Activated T-cell treated with anti-CD3 and anti-CD28 coated beads, Interleukin-2, amount 50 U/mL, for 4 hours (primary cell): ENCODE measurements around the gene SLCO2B1. TPM values are rescaled to one million over a fixed set of nuclear protein-coding genes. Genes with fewer than 3 reads are reported as not detected.

Source experiments
- ATAC-seq, 2 donors: fragments of 200-7000 bp; cut with Tn5 transposase; one replicate each; pipeline ENCODE4 v1.10.0; 2021
- DNase-seq: peaks from one replicate; pipeline ENCODE4 v3.0.0-alpha.2; 2020
- H3K27me3 Mint-ChIP-seq: one replicate; pipeline ENCODE4 v1.8.0; 2021; ENCODE audit warnings: low read depth, mixed read lengths
- H3K36me3 Mint-ChIP-seq: one replicate; pipeline ENCODE4 v1.8.0; 2022; ENCODE audit warnings: mixed read lengths; ENCODE audit not compliant: insufficient read depth
- H3K4me1 Mint-ChIP-seq: one replicate; pipeline ENCODE4 v1.8.0; 2021; ENCODE audit warnings: low read depth, mixed read lengths
- H3K4me3 Mint-ChIP-seq: one replicate; pipeline ENCODE4 v1.8.0; 2021; ENCODE audit warnings: mild to moderate bottlenecking, moderate library complexity, mixed read lengths
- H3K9me3 Mint-ChIP-seq: one replicate; pipeline ENCODE4 v1.8.0; 2021; ENCODE audit warnings: mixed read lengths
- total RNA-seq, 3 donors: library from RNA; stranded (reverse); gene quantifications; one replicate each; pipeline ENCODE4 v1.2.1, GENCODE V29; 2021

The SLCO2B1 gene
- total RNA-seq, 3 donors from 2014 or later, result 0.18 to 0.30 (median 0.18) TPM

DNA sequence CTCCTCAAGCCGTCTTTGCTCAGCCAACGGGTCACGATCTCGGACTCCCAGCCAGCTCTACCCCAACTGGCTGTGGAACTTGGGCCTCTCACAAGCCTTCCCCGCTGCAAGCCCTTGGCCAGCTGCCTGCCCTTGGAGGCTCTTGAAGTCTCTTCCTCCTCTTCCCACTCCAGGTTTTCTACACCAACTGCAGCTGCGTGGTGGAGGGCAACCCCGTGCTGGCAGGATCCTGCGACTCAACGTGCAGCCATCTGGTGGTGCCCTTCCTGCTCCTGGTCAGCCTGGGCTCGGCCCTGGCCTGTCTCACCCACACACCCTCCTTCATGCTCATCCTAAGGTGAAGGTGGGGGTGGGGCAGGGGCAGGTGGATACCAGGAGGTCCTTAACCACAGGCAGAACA lies 49.1 kb downstream of the SLCO2B1 start:
- no peaks in the 10 kb centered on the region for H3K4me1 Mint-ChIP-seq
- no peaks in the 10 kb centered on the region for H3K36me3 Mint-ChIP-seq
- DNase-seq (no peak), ATAC-seq (no peak)
- H3K4me3 Mint-ChIP-seq, result no peak overlapping the region
- H3K27me3 Mint-ChIP-seq, result peaks cover 4% of the 10 kb centered on the region
- H3K9me3 Mint-ChIP-seq, result no peaks in the 10 kb centered on the region

DNA sequence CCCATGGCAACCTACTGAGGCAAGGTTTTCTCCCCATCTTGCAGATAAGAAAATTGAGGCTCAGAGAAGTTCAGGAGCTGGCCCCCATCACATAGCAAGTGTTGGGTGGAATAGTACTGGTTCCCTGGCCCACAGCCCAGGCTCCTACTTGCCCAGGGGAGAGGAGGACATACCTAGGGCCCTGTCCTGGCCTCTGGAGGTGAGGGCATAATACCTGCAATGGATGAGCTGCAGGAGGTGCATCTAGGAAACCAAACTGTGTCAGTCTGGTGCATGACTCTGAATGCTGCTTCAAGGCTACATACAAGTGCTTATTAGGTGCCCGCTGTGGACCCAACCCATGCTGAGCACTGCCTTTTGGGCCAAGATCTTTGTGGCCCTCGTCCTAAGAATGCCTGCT lies 49.6 kb downstream of the SLCO2B1 start:
- no peaks in the 10 kb centered on the region for H3K4me1 Mint-ChIP-seq

DNA sequence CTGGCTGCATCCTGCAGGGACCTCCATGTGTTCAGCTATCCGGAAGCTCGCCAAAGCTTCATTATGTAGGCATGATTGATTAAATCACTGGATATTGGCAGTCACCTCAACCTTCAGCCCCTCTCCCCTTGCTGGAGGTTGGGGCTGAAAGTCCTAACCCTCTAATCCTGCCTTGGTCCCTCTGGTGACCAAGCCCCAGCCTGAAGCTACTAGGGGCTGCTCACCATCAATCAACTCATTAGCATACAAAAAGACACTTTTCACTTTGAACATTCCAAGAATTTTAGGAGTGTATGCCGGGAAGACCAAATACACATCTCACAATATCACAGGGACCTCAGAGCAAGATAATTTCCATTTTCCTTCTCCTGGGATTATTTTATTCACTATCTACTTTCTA lies 50.9 kb downstream of the SLCO2B1 start:
- Mint-ChIP-seq H3K4me3 (no peak overlapping the region), H3K4me1 (no peaks in the 10 kb centered on the region), H3K9me3 (no peaks in the 10 kb centered on the region), H3K27me3 (no peaks in the 10 kb centered on the region), H3K36me3 (no peaks in the 10 kb centered on the region)
- DNase-seq, result no peak
- no peak for ATAC-seq

More for the DNA sequence above, 49.6 kb downstream of the SLCO2B1 start:
- Mint-ChIP-seq H3K4me3 (no peak overlapping the region), H3K9me3 (no peaks in the 10 kb centered on the region), H3K27me3 (peaks cover 4% of the 10 kb centered on the region), H3K36me3 (no peaks in the 10 kb centered on the region)
- no peak for DNase-seq
- ATAC-seq, result no peak

DNA sequence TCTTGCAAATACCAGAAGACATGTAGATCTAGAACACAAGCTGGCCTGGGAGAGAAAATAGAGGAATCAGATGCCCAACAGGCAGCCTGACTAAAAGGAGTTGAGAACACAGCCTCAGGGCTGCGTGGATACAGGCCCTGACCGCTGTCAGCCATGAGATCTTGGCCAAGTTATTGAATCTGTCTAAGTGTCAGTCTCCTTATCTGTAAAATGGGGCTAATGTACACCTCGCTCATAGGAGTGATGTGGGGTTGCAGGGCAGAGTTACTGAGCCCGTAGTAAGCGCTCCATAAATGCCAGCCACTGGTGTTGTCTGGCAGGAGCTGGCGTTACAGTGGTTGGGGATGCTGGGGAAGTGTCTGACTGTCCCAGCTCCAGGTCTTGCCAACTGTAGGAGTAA lies 51.3 kb downstream of the SLCO2B1 start:
- Mint-ChIP-seq H3K36me3 (no peaks in the 10 kb centered on the region), H3K27me3 (peaks cover 1% of the 10 kb centered on the region)

DNA sequence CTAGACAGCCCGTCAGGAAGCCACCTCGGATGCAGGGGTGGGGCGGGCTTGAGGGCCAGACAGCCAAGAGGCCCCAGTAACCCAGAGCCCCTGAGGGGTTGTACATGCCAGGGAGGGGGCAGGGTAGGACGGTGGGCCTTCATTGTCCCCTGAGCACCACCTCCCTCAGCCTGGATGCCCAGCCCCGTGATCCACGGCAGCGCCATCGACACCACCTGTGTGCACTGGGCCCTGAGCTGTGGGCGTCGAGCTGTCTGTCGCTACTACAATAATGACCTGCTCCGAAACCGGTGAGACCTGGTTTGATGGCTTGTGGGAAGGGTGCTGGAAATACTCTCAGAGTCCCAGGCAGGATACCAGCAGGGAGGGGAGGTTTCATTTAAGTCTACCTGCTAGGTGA lies 52.2 kb downstream of the SLCO2B1 start:
- no peaks in the 10 kb centered on the region for H3K4me1 Mint-ChIP-seq
- H3K27me3 Mint-ChIP-seq, result peaks cover 2% of the 10 kb centered on the region
- no peaks in the 10 kb centered on the region for H3K9me3 Mint-ChIP-seq
- no peaks in the 10 kb centered on the region for H3K36me3 Mint-ChIP-seq
- no peak overlapping the region for H3K4me3 Mint-ChIP-seq
- DNase-seq (no peak), ATAC-seq (no peak)

More for the DNA sequence above, 51.3 kb downstream of the SLCO2B1 start:
- H3K9me3 Mint-ChIP-seq, result no peaks in the 10 kb centered on the region
- ATAC-seq, result no peak
- no peaks in the 10 kb centered on the region for H3K4me1 Mint-ChIP-seq
- H3K4me3 Mint-ChIP-seq, result no peak overlapping the region
- DNase-seq, result no peak

DNA sequence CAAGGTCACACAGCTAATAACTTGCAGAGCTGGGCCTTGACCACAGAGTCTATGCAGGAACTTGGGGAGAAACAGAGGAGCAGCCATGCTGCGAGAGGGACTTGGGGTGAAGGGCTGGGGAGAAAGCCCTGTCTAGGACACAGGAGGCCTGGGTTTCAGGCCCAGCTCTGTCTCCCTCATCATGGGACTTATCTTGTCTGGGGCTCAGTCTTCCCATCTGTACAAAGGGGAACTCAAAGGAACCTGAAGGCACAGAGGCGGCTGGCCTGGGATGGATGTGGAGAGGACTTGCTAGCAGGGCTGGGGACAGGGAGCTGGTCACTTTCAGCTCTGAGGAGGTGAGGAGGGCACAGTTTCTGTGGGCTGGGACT lies 52.7 kb downstream of the SLCO2B1 start:
- DNase-seq, result no peak
- H3K4me3 Mint-ChIP-seq, result no peak overlapping the region

DNA sequence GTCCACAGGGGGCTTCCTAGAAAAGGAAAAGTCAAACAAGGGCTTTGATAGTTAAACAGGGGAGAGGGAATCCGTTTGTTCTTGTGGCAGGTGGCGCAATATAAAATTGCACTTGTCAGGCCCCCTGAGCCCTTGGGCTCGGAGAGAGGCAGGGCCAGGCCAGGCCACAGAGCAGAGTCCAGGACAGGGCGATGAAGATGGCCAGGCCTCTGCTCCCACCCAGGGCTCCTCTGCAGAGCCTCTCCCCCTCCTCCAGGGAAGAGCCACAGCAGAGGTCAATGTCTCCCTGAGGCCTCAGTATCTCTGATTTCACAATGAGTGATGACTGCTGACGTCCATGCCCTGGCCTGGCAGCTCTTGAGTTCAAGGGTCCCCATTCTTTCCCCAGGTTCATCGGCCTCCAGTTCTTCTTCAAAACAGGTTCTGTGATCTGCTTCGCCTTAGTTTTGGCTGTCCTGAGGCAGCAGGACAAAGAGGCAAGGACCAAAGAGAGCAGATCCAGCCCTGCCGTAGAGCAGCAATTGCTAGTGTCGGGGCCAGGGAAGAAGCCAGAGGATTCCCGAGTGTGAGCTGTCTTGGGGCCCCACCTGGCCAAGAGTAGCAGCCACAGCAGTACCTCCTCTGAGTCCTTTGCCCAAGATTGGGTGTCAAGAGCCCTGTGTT lies 53.2 kb downstream of the SLCO2B1 start:
- H3K4me3 Mint-ChIP-seq, result no peak overlapping the region

More for the DNA sequence above, 52.7 kb downstream of the SLCO2B1 start:
- H3K4me1 Mint-ChIP-seq, result no peaks in the 10 kb centered on the region
- H3K27me3 Mint-ChIP-seq, result peaks cover 2% of the 10 kb centered on the region
- H3K9me3 Mint-ChIP-seq, result no peaks in the 10 kb centered on the region
- ATAC-seq, result no peak
- H3K36me3 Mint-ChIP-seq, result no peaks in the 10 kb centered on the region

DNA sequence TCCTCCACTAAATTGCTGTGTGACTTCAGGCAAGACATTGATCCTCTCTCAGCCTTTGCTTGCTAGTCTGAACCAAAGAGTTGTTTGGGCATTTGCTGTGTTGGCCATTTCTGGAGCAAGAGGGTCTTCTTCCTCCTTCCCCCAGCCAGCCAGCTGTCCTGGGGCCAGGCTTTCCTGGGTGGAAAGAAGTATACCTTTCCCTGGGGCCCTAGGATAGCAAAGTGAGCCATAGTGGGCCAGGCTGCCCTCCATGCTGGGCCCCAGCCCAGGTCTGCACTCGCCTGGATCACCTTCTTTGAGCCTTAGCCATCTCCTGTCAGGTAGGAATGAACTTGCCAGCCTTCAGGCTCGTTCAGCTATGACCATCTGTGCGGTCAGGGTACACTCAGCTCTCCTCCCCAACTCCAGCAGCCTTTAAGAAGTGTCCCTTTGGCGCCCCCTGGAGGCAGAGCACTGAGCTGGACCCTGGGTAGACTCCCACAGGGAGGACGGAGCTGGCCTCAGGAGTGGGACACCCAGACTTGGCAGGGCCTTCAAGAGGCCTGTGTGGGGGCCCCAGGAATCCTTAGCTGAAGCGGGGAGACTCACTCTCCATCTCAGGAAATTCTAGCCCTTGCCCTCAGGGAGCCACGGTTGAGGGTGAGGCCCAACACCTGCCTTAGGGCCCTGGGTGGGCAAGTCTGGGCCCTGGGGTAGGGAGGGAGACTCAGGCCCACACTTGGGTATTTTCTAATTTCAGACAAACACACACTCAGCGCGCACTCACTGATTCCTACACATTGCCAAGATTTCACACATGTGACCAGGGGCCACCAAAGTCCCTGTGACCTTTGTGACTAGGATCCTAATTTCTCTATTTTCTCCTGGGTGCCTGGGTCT lies 54.0 kb downstream of the SLCO2B1 start:
- DNase-seq, result peak; percentile 81
- peak; percentile 89 to 91 for ATAC-seq
- H3K4me1 Mint-ChIP-seq, result no peaks in the 10 kb centered on the region
- peaks cover 2% of the 10 kb centered on the region for H3K27me3 Mint-ChIP-seq
- H3K9me3 Mint-ChIP-seq, result no peaks in the 10 kb centered on the region
- no peak overlapping the region for H3K4me3 Mint-ChIP-seq
- H3K36me3 Mint-ChIP-seq, result no peaks in the 10 kb centered on the region

More for the DNA sequence above, 53.2 kb downstream of the SLCO2B1 start:
- DNase-seq (no peak), ATAC-seq (no peak)
- no peaks in the 10 kb centered on the region for H3K9me3 Mint-ChIP-seq
- H3K27me3 Mint-ChIP-seq, result peaks cover 2% of the 10 kb centered on the region
- H3K36me3 Mint-ChIP-seq, result no peaks in the 10 kb centered on the region
- H3K4me1 Mint-ChIP-seq, result no peaks in the 10 kb centered on the region

DNA sequence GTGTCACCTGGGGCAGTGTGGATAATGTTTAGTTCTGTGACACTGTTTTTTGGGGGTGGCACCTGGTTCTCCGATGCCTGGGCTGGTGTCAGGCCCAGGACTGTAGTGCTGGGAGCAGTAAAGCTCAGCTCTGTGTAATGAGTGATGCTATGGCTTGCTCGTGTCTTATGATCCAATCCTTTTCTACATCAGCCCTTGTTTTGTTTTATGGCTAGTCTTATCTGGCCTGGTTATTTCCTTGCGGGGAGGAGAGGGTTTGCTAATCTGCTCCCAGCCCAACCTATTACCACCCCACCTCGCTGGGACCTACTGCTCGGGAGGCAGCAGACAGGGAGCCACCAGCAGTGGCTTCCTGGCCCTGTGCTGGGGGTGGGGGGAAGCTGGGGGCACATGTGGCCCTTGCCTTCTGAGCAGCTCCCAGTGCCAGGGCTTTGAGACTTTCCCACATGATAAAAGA lies 54.7 kb downstream of the SLCO2B1 start:
- ATAC-seq (no peak), DNase-seq (no peak)
- Mint-ChIP-seq H3K36me3 (no peaks in the 10 kb centered on the region), H3K9me3 (no peaks in the 10 kb centered on the region), H3K27me3 (peaks cover 4% of the 10 kb centered on the region), H3K4me1 (no peaks in the 10 kb centered on the region), H3K4me3 (no peak overlapping the region)

DNA sequence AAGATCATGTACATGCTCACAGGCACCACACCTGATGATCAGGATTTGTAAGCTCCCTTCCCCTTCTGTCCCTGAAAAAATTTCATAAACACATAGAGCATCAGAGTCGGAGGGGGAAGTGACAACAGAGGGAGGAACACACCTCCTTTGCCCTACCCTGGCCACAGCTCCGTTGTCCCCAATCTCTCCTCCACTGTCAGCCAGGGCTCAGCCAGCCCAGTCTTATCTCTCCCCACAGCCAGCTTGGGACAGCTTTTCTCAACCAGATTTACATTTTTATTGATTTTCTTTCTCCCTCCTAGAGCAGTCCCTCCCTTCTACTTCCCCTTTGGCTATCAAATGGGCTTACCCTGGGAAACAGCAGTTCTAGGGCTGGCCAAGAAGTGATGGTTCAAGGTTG lies 57.5 kb downstream of the SLCO2B1 start:
- no peak for ATAC-seq
- peaks cover 16% of the 10 kb centered on the region for H3K27me3 Mint-ChIP-seq
- no peaks in the 10 kb centered on the region for H3K9me3 Mint-ChIP-seq
- H3K4me3 Mint-ChIP-seq, result no peak overlapping the region
- H3K36me3 Mint-ChIP-seq, result no peaks in the 10 kb centered on the region
- H3K4me1 Mint-ChIP-seq, result no peaks in the 10 kb centered on the region
- DNase-seq, result no peak

DNA sequence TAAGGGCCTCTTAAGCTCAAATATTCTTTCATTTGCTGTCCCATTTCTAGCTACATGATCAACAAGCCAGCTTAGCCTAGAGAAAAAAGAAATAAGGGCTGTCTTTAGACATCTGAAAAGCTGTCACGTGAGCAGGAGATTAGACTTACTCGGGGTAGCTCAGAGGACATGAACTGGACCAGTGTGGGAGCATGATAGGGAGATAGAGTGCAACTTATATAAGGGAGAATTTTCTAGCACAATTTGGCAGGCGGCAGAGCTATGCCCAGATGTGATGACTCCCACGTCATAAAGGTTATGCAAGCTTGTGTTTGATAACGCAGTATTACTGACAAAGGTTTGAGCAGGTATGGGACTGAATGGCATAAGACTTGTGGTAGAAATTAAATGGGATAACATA lies 61.5 kb downstream of the SLCO2B1 start:
- Mint-ChIP-seq H3K36me3 (no peaks in the 10 kb centered on the region), H3K27me3 (peaks cover 31% of the 10 kb centered on the region), H3K4me3 (no peak overlapping the region), H3K4me1 (no peaks in the 10 kb centered on the region), H3K9me3 (no peaks in the 10 kb centered on the region)
- DNase-seq (no peak), ATAC-seq (no peak)

DNA sequence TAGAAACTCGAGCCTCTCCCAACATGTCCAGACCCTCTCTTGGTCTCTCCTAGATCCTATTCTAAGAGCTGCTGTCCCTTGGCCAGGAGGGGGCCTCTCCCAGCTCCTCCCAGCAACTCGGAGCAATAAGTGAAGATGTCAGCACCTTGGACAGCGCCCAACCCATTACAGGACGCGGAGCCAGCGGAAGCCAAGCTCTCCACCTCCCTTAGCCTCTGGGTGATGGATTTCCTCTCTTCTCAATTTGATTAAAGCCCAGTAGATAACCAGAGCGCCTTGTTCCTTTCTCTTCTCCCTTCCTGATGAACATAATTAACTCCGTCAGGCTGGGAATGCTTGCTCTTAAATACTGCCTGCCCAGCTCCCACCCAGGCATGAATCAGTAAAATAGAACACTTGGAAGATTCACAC lies 63.5 kb downstream of the SLCO2B1 start:
- peak; percentile 63 to 72 for ATAC-seq
- H3K4me1 Mint-ChIP-seq, result no peaks in the 10 kb centered on the region
- DNase-seq, result peak; percentile 63
- H3K9me3 Mint-ChIP-seq, result no peaks in the 10 kb centered on the region
- H3K27me3 Mint-ChIP-seq, result peaks cover 44% of the 10 kb centered on the region
- no peak overlapping the region for H3K4me3 Mint-ChIP-seq
- no peaks in the 10 kb centered on the region for H3K36me3 Mint-ChIP-seq

DNA sequence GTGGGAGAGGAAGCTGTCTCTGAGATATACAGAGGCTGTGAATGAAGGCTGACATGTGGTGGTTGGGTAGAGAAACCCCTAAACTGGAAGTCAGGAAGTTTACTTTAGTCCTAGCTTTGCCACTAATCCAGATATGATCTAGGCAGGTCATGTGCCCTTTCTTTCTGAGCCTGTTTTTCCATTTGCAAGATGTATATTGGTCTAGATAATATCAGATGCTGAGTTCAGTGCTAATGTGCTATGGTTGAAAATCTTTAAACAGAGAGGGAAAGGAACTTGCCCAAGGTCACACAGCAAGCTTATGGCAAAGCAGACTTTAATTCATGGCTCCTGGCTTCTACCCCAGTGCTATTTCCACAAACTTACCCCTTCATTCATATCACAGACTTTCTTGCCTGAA lies 63.9 kb downstream of the SLCO2B1 start:
- DNase-seq, result no peak
- Mint-ChIP-seq H3K4me1 (no peaks in the 10 kb centered on the region), H3K9me3 (no peaks in the 10 kb centered on the region), H3K36me3 (no peaks in the 10 kb centered on the region), H3K4me3 (no peak overlapping the region), H3K27me3 (peaks cover 47% of the 10 kb centered on the region)
- no peak for ATAC-seq

DNA sequence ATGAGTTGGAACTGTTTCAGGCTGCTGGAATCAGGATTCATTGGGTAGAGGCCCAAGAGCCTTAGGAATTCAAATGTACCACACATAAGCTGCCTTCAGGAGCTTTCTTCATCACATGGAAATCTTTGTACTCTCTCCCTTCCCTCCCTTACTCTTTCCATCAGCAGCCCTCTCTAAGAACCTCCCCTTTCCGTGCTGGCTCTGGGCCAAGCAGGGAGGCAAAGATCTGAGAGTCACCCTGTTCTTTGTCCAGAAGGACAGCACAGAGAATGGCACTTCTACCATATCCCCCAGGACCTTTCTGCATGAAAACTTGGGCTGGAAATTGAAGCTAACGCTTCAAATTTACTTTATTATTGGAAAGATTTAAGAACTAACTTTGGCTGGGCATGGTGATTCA lies 69.0 kb downstream of the SLCO2B1 start:
- Mint-ChIP-seq H3K4me1 (no peaks in the 10 kb centered on the region), H3K9me3 (no peaks in the 10 kb centered on the region), H3K36me3 (no peaks in the 10 kb centered on the region), H3K4me3 (no peak overlapping the region), H3K27me3 (peaks cover 26% of the 10 kb centered on the region)
- DNase-seq (no peak), ATAC-seq (no peak)
